Upper lobe of left lung (tissue), 6 donors: ENCODE data around the gene PEX26. TPM values are rescaled to one million over a fixed set of nuclear protein-coding genes. Genes with fewer than 3 reads are reported as not detected.
A peak's percentile ranks its signal among the peaks of the same experiment; 100 is the strongest.

Source experiments
- ATAC-seq, 2 donors: fragments of 200-7000 bp; cut with Tn5 transposase; one replicate each; pipeline ENCODE4 v1.9.1; 2022; ENCODE audit warnings: mild to moderate bottlenecking in 2 of 2, moderate library complexity in 2 of 2; ENCODE audit not compliant: low FRiP score in 2 of 2
- DNase-seq, 2 donors: peaks; one replicate each; pipeline ENCODE4 v3.0.0-alpha.2; 2019 to 2020
- H3K27ac ChIP-seq, 4 donors: fragments of 200-600 bp; sonication (generic); one replicate each; pipeline ENCODE4 v1.5.1; 2016 to 2019
- H3K27me3 ChIP-seq, 4 donors: fragments of 200-600 bp; sonication (generic); one replicate each; pipeline ENCODE4 v1.5.1; 2017 to 2019
- H3K36me3 ChIP-seq, 4 donors: fragments of 200-600 bp; sonication (generic); one replicate each; pipeline ENCODE4 v1.5.1; 2016 to 2019
- H3K4me1 ChIP-seq, 4 donors: fragments of 200-600 bp; sonication (generic); one replicate each; pipeline ENCODE4 v1.5.1; 2018 to 2019
- H3K4me3 ChIP-seq, 4 donors: fragments of 200-600 bp; sonication (generic); one replicate each; pipeline ENCODE4 v1.5.1; 2017 to 2019; ENCODE audit warnings: mild to moderate bottlenecking in 2 of 4, moderate library complexity in 1 of 4
- H3K9me3 ChIP-seq, 4 donors: fragments of 200-600 bp; sonication (generic); one replicate each; pipeline ENCODE4 v1.5.1; 2018 to 2019
- CTCF ChIP-seq, 6 experiments: fragments of 450-650 bp in 4 of 6; fragments of 200-600 bp in 2 of 6; sonication (generic) in 2 of 6; IDR thresholded peaks; one replicate each; pipeline ENCODE4 v1.5.1; 2016 to 2019; ENCODE audit warnings: antibody characterized with exemption in 6 of 6
- EP300 ChIP-seq, 4 donors: sonication (generic); formaldehyde crosslinking; IDR thresholded peaks; one replicate each; pipeline ENCODE4 v1.5.1; 2017; ENCODE audit warnings: antibody characterized with exemption in 4 of 4, control low read depth in 2 of 4
- POLR2A ChIP-seq, 4 donors: fragments of 450-650 bp; IDR thresholded peaks; one replicate each; pipeline ENCODE4 v1.5.1; 2016 to 2017; ENCODE audit warnings: antibody characterized with exemption in 4 of 4, mild to moderate bottlenecking in 2 of 4
- POLR2AphosphoS5 ChIP-seq, 2 donors: sonication (generic); formaldehyde crosslinking; IDR thresholded peaks; one replicate each; pipeline ENCODE4 v1.5.1; 2017; ENCODE audit warnings: antibody characterized with exemption in 2 of 2
- WGBS, 2 donors: methylation state at CpG; one replicate each; pipeline ENCODE4 v1.1.5; 2017 to 2018; 5-methylcytosine and 5-hydroxymethylcytosine counted together
- total RNA-seq, 6 donors: library from RNA; depleted of rRNA in 4 of 6; stranded (reverse); fragments of >200 nt in 4 of 6; gene quantifications; one replicate each; pipeline versions ENCODE4 v1.1.0 to v1.2.1, GENCODE V29; 2016 to 2021
- donor health status: DM: no; HTN: no; CAD: no; lungs with moderate emphysema.
- donor health status: DM: no; HTN: yes; CAD: no; lungs with severe emphysema.

Gene PEX26
- total RNA-seq, 6 donors from 2014 or later, result 17.2 to 42.1 (median 32.9) TPM

- Histone ChIP-seq H3K4me3 (no peak overlapping the region), H3K4me1 (peaks cover 0 to 10% (median 3%) of the 10 kb centered on the region in 4 donors), H3K27ac (no peak overlapping the region), H3K27me3 (no peaks in the 10 kb centered on the region), H3K36me3 (no peaks in the 10 kb centered on the region), H3K9me3 (no peaks in the 10 kb centered on the region)
- 75 to 87% methylated on average over 6 of the region's 6 CpGs for WGBS, 2 donors
- no peak for ATAC-seq
- DNase-seq, result no peak
- TF ChIP-seq EP300 (IDR thresholded peaks at IDR 0.05), result no peak
- TF ChIP-seq POLR2A (IDR thresholded peaks at IDR 0.05), result no peak
- TF ChIP-seq CTCF (IDR thresholded peaks at IDR 0.05), result no peak
- TF ChIP-seq POLR2AphosphoS5 (IDR thresholded peaks at IDR 0.05), result peak in 1 of 2 donors; percentile 50
These were observed 35.1 kb upstream of the PEX26 start for GRCh38 chr22:18042685-18043084.

- peak in 1 of 2 donors; percentile 50 for TF ChIP-seq POLR2AphosphoS5 (IDR thresholded peaks at IDR 0.05)
- no peak for TF ChIP-seq POLR2A (IDR thresholded peaks at IDR 0.05)
- no peaks in the 10 kb centered on the region for H3K36me3 ChIP-seq
- H3K4me1 ChIP-seq, result peaks cover 0 to 10% (median 3%) of the 10 kb centered on the region in 4 donors
- no peak overlapping the region for H3K4me3 ChIP-seq
- 61 to 72% methylated on average over 7 to 11 of the region's 11 CpGs for WGBS, 2 donors
- H3K9me3 ChIP-seq, result no peaks in the 10 kb centered on the region
- peak overlapping the region in 2 of 4 donors; percentile 7 to 35 for H3K27ac ChIP-seq
- ATAC-seq, result peak; percentile 50 to 67
- H3K27me3 ChIP-seq, result no peaks in the 10 kb centered on the region
- no peak for DNase-seq
These were observed 33.1 kb upstream of the PEX26 start for GRCh38 chr22:18044548-18045271.

GRCh38 chr22:18045794-18046193 lies 32.0 kb upstream of the PEX26 start:
- Histone ChIP-seq H3K4me1 (peaks cover 0 to 10% (median 3%) of the 10 kb centered on the region in 4 donors), H3K36me3 (no peaks in the 10 kb centered on the region), H3K4me3 (no peak overlapping the region), H3K27ac (no peak overlapping the region), H3K27me3 (no peaks in the 10 kb centered on the region), H3K9me3 (no peaks in the 10 kb centered on the region)
- TF ChIP-seq POLR2A (IDR thresholded peaks at IDR 0.05) (no peak), CTCF (IDR thresholded peaks at IDR 0.05) (no peak), EP300 (IDR thresholded peaks at IDR 0.05) (no peak), POLR2AphosphoS5 (IDR thresholded peaks at IDR 0.05) (no peak)
- DNase-seq, result no peak
- 87 to 89% methylated on average over 4 of the region's 4 CpGs for WGBS, 2 donors
- no peak for ATAC-seq

- Histone ChIP-seq H3K4me1 (peaks cover 0 to 10% (median 3%) of the 10 kb centered on the region in 4 donors), H3K36me3 (no peaks in the 10 kb centered on the region), H3K4me3 (peak overlapping the region in 1 of 4 donors; percentile 5), H3K27ac (peak overlapping the region in 1 of 4 donors; percentile 1), H3K27me3 (no peaks in the 10 kb centered on the region), H3K9me3 (no peaks in the 10 kb centered on the region)
- no peak for ATAC-seq
- 83 to 87% methylated on average over 9 of the region's 9 CpGs for WGBS, 2 donors
- TF ChIP-seq POLR2AphosphoS5 (IDR thresholded peaks at IDR 0.05), result no peak
- TF ChIP-seq CTCF (IDR thresholded peaks at IDR 0.05), result no peak
- TF ChIP-seq POLR2A (IDR thresholded peaks at IDR 0.05), result no peak
- no peak for TF ChIP-seq EP300 (IDR thresholded peaks at IDR 0.05)
- no peak for DNase-seq
These were observed 29.7 kb upstream of the PEX26 start for GRCh38 chr22:18048041-18048440.

GRCh38 chr22:18048441-18048898 lies 29.3 kb upstream of the PEX26 start:
- Histone ChIP-seq H3K27me3 (no peaks in the 10 kb centered on the region), H3K27ac (peak overlapping the region in 1 of 4 donors; percentile 1), H3K4me3 (peak overlapping the region in 1 of 4 donors; percentile 5), H3K36me3 (no peaks in the 10 kb centered on the region), H3K9me3 (no peaks in the 10 kb centered on the region), H3K4me1 (peaks cover 0 to 10% (median 3%) of the 10 kb centered on the region in 4 donors)
- ATAC-seq (peak; percentile 38 to 53), DNase-seq (peak in 1 of 2 donors; percentile 73)
- TF ChIP-seq POLR2AphosphoS5 (IDR thresholded peaks at IDR 0.05), result no peak
- no peak for TF ChIP-seq EP300 (IDR thresholded peaks at IDR 0.05)
- no peak for TF ChIP-seq CTCF (IDR thresholded peaks at IDR 0.05)
- TF ChIP-seq POLR2A (IDR thresholded peaks at IDR 0.05), result no peak
- 51 to 58% methylated on average over 28 of the region's 29 CpGs for WGBS, 2 donors
